ENCODE measurements around the gene TACC2.

Gene TACC2

DNA sequence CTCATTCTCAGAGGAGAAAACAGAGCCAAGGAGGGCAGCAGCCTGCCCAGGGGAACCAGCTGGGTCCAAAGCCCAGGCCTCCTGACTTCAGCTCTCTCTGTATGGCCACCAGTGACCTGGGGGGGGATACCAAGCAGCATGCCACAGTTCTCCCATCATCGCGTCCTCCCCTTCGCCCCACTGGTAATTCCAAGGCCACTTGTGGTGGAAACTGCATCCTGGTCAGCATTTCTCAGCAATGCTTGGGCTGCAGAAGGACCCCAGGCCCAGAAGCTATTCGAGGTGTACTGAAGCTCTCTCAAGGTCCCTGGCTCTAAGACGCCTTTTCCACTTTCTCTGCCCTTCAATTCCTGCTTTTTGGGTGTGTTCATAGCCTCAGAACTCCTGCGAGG lies 309.2 kb downstream of the TACC2 start:
- H3K27ac ChIP-seq, result no peak overlapping the region
- DNase-seq, result no peak
- H3K9me3 ChIP-seq (ENCODE audit: severe bottlenecking), result no peaks in the 10 kb centered on the region
- TF ChIP-seq, protein P1, sequence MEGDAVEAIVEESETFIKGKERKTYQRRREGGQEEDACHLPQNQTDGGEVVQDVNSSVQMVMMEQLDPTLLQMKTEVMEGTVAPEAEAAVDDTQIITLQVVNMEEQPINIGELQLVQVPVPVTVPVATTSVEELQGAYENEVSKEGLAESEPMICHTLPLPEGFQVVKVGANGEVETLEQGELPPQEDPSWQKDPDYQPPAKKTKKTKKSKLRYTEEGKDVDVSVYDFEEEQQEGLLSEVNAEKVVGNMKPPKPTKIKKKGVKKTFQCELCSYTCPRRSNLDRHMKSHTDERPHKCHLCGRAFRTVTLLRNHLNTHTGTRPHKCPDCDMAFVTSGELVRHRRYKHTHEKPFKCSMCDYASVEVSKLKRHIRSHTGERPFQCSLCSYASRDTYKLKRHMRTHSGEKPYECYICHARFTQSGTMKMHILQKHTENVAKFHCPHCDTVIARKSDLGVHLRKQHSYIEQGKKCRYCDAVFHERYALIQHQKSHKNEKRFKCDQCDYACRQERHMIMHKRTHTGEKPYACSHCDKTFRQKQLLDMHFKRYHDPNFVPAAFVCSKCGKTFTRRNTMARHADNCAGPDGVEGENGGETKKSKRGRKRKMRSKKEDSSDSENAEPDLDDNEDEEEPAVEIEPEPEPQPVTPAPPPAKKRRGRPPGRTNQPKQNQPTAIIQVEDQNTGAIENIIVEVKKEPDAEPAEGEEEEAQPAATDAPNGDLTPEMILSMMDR (IDR thresholded peaks at IDR 0.05; ENCODE audit: low read depth, low read length), result no peak
- no peak overlapping the region for H3K4me3 ChIP-seq (ENCODE audit: low read depth, low read length)
- H3K36me3 ChIP-seq, result no peaks in the 10 kb centered on the region
- no peaks in the 10 kb centered on the region for H3K27me3 ChIP-seq (ENCODE audit: insufficient read depth, low read depth, severe bottlenecking)

DNA sequence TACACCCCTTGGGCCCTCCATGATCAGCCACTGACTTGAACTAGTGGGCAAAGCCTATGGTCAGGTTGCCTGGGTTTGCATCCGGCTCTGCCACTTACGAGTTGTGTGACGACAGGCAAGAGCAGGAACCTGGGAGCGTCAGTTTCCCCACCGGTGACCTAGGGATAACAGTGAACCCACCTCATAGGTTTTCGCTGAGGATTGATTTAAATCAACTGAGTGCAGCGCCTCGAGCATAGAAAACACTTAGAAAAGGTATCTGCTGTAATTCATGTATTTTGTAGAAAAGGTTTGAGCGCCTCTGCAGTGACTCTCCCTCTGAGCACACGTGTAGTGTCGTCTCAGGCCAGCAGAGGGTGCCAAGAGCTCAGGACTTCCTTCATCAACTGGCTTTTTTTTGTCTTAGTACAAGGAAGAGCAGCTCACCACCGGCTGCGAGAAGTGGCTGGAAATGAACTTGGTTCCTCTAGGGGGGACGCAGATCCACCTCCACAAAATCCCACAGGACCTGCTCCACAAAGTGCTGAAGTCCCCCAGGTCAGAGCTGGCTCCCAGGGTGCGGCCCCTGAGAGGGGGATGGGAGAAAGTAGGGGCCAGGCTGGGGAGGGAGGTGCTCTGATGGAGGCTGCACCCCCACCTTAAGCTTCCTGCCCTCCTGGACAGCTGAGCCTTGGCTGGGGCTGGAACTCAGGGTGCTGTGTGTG lies 309.8 kb downstream of the TACC2 start:
- H3K36me3 ChIP-seq, result no peaks in the 10 kb centered on the region
- TF ChIP-seq, protein P1 (IDR thresholded peaks at IDR 0.05; ENCODE audit: low read depth, low read length), result peak; percentile 84
- no peaks in the 10 kb centered on the region for H3K27me3 ChIP-seq (ENCODE audit: insufficient read depth, low read depth, severe bottlenecking)
- no peak overlapping the region for H3K27ac ChIP-seq
- peak overlapping the region; percentile 29 for H3K4me3 ChIP-seq (ENCODE audit: low read depth, low read length)
- H3K9me3 ChIP-seq (ENCODE audit: severe bottlenecking), result no peaks in the 10 kb centered on the region
- peak; percentile 66 for DNase-seq

DNA sequence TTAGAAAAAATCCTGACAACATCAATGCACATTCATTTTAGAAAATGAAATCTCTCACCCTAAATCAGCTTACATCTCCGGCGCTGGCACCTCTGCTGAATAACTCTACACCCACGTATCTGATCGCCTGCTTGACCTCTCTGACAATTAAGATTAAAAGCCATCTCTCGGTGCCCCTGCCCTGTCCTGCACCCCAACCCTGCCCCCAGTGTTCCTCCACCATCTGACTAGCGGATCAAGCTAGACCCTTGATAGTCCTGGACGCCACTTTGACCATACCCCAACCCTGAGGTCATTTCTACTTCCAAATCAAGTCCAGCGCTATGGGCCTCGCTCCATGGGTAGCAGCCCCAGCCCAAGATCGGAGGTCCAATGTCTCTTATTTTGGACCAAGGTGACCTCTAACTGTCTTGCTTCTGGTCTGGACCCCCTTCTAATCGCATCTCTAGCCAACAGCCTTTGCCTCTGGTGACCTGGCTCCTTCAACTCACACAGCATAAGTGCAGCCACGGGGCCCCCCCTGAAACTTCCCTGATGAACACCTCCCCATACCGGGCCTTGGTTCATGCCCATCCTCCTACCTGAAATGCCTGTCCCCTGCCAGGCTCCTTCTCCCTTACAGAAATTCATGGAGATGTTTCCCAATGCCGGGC lies 310.6 kb downstream of the TACC2 start:
- TF ChIP-seq, protein P1 (IDR thresholded peaks at IDR 0.05; ENCODE audit: low read depth, low read length), result no peak
- Histone ChIP-seq H3K4me3 (ENCODE audit: low read depth, low read length) (no peak overlapping the region), H3K9me3 (ENCODE audit: severe bottlenecking) (no peaks in the 10 kb centered on the region), H3K27me3 (ENCODE audit: insufficient read depth, low read depth, severe bottlenecking) (no peaks in the 10 kb centered on the region), H3K27ac (no peak overlapping the region), H3K36me3 (no peaks in the 10 kb centered on the region)
- no peak for DNase-seq

DNA sequence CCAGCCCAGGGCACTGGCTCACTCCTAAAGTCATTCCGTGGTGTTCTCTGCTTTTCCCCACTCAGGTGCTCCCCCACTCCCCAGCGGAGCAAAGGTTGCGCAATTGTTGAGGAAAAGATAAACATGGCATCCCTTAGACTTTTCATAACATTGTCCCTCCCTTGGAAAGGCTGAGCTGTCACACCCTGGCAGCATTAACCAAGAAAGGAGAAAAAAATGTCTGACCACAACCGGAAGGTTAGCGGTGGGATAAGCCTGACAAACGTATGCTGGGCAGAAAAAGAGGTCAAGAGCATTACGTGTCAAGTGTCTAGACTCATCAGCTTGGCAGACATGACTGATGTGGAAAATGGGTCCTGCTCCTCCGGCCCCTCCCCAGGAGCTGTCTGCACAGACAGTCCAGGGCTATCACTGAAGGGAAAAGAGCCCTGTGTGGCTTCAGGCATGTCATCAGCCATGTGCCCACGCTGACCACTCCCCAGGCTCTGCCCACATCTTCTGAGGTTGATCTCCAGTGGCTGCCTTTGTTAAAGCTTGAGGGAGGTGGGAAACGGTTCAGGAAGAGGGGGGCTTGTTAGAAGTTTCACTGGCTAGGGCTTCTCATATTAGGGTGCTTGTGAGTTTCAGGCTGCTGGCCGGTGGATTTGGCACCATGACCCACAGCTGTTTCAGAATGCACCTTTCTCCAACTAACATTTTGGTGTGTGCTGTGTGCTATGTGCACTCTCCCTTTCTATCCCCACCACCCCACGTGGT lies 312.3 kb downstream of the TACC2 start:
- H3K4me3 ChIP-seq (ENCODE audit: low read depth, low read length), result no peak overlapping the region
- DNase-seq, result no peak
- TF ChIP-seq, protein P1 (IDR thresholded peaks at IDR 0.05; ENCODE audit: low read depth, low read length), result no peak
- H3K27me3 ChIP-seq (ENCODE audit: insufficient read depth, low read depth, severe bottlenecking), result no peaks in the 10 kb centered on the region
- peaks cover 2% of the 10 kb centered on the region for H3K9me3 ChIP-seq (ENCODE audit: severe bottlenecking)
- H3K27ac ChIP-seq, result no peak overlapping the region
- H3K36me3 ChIP-seq, result no peaks in the 10 kb centered on the region

DNA sequence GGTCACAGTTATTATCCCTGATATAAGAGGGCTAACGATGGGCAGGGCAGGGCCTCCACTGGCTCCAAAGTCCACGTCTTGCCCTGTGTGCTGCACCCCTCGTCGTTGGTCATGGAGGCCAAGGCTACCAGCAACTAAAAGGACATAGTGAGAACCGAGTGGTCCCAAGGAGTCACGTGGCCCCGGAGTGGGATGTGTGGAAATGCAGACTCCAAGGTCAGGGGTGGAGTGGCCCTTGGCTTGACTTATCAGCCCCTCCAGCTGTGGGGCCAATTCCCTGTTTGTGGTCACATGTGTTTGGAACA lies 312.8 kb downstream of the TACC2 start:
- Histone ChIP-seq H3K27ac (no peak overlapping the region), H3K36me3 (no peaks in the 10 kb centered on the region), H3K4me3 (ENCODE audit: low read depth, low read length) (no peak overlapping the region), H3K27me3 (ENCODE audit: insufficient read depth, low read depth, severe bottlenecking) (no peaks in the 10 kb centered on the region), H3K9me3 (ENCODE audit: severe bottlenecking) (peaks cover 2% of the 10 kb centered on the region)
- TF ChIP-seq, protein P1 (IDR thresholded peaks at IDR 0.05; ENCODE audit: low read depth, low read length), result no peak
- no peak for DNase-seq
